Measurements from ENCODE around the gene GC.
"Not testable (repeated sequence)": the region's sequence is repeated elsewhere in the genome, so short reads cannot be mapped to it uniquely, and the experiment has no call there.

Gene GC

GRCh38 chr4:71765821-71766383 is 18.0 kb downstream of the GC start:
- no peak for DNase-seq

GRCh38 chr4:71765350-71765749 is 18.5 kb downstream of the GC start:
- DNase-seq: no peak

DNA sequence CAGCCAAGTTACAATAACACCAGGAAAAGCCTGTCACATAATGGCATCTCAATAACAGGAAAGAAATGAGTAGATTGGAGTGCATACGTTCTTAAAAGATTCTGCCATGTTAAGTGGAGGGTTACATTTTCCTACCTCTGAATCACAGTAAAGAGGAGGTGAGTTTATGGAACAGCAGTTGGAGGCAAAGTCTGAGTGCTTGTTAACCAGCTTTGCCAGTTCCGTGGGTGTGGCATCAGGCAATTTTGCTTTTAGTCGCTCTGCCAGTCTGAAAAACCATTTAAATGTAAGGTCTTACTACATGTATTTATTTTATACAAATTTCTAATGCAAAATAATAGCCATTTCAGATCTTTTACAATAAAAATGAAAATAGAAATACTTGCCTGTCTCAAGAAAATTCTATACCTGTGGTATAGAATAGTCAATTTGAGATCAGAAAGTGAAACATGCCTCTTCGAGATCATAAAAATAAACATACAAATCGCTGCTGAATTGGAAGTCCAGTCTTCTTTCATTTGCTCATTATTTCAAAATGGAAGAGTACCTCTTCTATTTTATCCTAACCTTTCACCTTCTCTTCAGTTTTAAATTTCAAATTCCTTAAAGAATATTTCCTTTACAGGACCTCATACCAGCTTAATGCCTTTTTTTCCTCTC is 31.4 kb downstream of the GC start:
- no peak for DNase-seq

DNA sequence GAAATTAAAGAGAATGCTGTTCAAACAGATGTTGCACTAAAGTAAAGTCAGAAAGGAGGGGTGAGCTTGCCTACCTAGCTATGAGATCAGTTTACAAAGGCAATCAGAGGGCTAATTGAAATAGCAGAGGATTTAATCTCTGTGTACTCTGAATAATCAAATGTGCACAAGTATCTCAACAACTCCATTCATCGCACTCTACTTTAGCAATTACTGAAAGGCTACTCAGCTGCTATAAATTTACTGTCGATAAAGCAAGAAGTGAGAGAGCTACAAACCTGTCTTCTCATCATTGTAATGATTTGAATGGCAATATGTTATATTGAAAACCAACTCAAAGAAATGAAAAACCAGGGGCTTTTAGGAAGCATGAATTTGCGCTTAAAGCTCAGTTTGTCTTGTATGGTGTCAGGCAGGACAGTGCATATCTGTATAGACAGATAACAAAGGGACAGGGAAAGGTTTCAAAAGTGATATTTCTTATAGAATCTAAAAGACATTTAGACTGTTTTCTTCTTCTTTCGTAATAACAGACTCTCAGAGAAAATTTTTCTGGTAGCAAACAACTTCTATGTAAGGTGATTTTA is 34.8 kb downstream of the GC start:
- DNase-seq: no peak

GRCh38 chr4:71746379-71746778 is 37.5 kb downstream of the GC start:
- no peak for DNase-seq

DNA sequence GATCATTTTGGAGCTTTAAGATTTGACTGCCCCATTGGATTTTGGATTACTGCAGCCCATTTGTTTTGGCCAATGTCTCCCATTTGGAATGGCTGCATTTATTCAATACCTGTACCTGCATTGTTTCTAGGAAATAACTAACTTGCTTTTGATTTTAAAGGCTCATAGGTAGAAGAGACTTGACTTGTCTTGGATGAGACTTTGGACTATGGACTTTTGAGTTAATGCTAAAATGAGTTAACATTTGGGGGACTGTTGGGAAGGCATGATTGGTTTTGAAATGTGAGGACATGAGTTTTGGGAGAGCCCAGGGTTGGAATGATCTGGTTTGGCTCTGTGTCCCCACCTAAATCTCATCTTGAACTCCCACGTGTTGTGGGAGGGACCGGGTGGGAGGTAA is 45.1 kb downstream of the GC start:
- not testable (repeated sequence) for DNase-seq

DNA sequence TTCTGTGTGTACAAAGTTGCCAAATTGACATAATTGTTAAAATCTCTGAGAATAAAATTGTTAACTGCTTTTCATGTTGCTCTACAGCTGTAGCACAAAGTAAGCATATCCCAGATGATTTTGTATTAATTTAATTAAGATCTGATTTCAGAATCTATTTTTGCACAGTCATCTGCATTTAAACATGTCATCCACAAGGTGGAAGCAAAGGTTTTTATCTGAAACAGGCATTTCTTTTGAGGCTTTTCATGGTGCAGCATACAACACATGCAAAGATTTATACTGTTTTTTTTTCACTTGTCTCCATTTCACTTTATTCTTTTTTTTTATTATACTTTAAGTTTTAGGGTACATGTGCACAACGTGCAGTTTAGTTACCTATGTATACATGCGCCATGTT is 51.2 kb downstream of the GC start:
- DNase-seq: no peak

DNA sequence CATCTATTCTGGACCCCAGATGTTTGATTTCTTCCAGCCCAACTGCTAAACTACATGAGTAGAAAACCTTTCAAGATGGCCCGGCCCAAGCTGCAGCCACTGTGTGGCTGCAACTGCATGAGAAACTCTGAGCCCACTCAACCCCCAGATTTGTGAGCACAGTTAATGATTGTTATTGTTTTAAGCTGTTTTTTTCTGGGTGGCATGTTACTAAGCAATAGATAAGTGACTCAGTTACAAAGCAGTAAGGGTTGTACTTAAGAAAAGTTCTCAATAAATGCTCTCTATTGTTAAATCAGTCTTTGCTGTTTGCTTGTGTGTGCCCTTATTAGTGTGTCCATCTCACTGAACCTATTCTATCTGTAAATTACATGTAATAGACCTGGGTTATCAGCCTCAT is 51.8 kb downstream of the GC start:
- DNase-seq: no peak

- no peak for DNase-seq
Observed at GRCh38 chr4:71729856-71730255, 54.0 kb downstream of the GC start.

- DNase-seq: no peak
Observed at GRCh38 chr4:71713611-71714203, 70.2 kb downstream of the GC start.

DNA sequence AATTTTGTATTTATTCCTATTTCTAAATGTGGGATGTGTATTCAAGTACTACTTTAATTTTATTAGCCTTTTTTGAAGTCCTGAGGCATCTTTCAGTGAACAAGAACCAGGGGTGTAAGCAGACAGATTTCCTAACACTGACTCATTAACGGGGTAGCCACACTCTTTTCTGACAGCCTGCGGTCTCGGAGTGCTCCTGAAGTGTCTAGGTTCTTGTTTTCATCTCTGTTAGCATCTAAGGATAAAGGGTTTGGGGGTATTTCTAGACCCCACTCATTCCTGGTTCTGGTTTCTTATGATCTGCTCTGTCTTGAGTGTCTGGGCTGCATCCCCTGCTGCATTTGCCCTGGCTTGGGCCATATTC is 71.9 kb downstream of the GC start:
- DNase-seq: no peak

GRCh38 chr4:71711044-71711984 is 72.6 kb downstream of the GC start:
- no peak for DNase-seq

DNA sequence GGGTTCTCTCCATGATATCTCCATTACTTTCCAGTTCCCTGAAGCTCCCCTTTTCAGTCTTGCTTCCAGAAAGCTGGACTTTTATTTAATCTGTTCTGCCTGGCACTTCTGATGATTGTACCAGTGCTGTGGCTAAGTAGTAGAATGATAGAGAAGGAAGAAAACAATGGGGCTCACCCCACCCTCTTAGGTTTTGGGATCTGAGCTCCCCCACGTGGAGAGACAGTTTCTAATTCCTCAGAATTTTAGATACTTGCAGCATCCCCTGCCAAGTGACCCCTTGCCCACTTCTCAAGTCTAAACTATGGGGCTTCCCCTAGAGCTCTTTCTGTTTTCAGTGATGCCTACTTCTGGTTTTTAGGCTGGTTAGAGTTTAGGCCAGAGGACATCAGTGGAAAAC is 73.9 kb downstream of the GC start:
- DNase-seq: no peak

- DNase-seq: no peak
Observed at GRCh38 chr4:71698141-71698540, 85.7 kb downstream of the GC start.

- DNase-seq: no peak
Observed at GRCh38 chr4:71697031-71697430, 86.8 kb downstream of the GC start.

DNA sequence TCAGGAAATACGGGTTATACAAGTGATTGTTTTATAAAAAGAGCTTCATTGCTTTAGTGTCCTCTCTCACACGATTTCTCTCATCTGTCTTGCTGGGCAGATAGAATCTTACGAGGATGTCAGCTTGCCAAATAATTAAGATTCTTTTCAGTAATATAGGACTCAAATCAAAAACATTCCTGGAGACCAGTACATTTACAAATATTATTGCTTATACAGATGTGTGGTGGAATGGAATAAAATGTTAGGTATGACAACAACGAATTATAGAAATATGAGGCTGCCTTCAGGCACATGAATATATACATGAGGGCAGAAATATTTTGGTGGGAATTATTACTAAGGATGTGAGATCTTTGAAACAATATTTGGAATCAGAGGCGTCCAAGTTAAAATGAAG is 88.9 kb downstream of the GC start:
- DNase-seq: no peak

DNA sequence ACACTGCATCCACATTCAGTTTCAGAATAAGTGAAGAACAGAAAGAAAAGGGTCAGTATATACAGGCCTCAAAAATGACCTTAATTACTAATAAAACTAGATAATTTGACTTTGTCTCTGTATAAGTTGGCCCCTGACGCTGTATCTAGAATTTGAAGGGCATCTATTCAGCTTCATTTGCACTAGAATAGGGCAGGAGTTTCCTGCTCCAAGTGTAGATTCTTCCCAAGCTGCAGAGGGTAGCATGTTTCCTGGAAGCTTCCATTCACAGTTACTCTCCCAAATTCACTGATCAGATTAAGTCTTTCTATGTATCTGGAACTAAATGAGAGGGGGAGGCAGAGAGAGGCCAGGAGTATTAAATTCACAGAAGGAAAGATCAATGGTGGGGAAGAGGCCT is 90.9 kb downstream of the GC start:
- DNase-seq: no peak

DNA sequence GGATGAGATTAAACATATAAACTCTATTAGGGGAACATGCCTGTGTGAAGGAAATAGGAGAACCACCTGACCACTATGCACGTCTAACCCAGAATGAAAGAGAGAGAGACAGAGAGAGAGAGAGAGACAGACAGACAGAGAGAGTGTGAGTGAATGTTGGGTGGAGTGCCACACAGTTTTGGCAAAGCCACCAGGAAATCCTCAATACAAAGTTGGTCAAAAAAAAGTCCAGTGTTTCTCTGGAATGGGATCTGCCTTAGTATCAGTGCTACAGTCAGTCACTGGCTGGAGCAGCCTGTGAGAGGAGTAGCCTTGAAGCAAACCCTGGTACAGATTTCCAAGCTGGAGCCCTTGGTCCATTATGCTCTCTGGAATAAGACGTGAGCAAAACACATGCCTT is 91.7 kb downstream of the GC start:
- no peak for DNase-seq

Measured in effector CD8-positive, alpha-beta T cell (primary cell).